Suppressor macrophage (primary cell): Measurements from ENCODE around the gene PSMC3.

Source experiments
- DNase-seq, 4 experiments: peaks; one replicate each; pipeline ENCODE4 v3.0.0-alpha.2; 2020 to 2022
- total RNA-seq, 17 experiments: gene quantifications; one replicate each; lab custom pipeline; 2026; ENCODE audit warnings: mixed read lengths in 6 of 17, inconsistent platforms in 3 of 17; lab: John Stamatoyannopoulos, UW

Gene PSMC3
- total RNA-seq: 72.0 to 182 (median 104) reads per million in 17 experiments

GRCh38 chr11:47426062-47426956, at the start of gene PSMC3:
PSMC3 (minus strand) TSS chr11:47426439; CDS start chr11:47426279, 160 bp downstream.
- DNase-seq: peak; percentile 99 to 100 (median 100)

- no peak for DNase-seq
These were observed 44.4 kb upstream of the PSMC3 start for GRCh38 chr11:47470671-47471070.

GRCh38 chr11:47469361-47470179, 43.3 kb upstream of the PSMC3 start:
- peak in 3 of 4 experiments; percentile 25 to 30 (median 30) for DNase-seq

- DNase-seq: peak; percentile 62 to 74 (median 68)
These were observed 42.5 kb upstream of the PSMC3 start for GRCh38 chr11:47468598-47469214.

- DNase-seq: no peak
These were observed 41.1 kb upstream of the PSMC3 start for GRCh38 chr11:47467357-47467756.

- DNase-seq: no peak
These were observed 40.5 kb upstream of the PSMC3 start for GRCh38 chr11:47466701-47467250.

GRCh38 chr11:47466201-47466600, 40.0 kb upstream of the PSMC3 start:
- no peak for DNase-seq

- DNase-seq: no peak
These were observed 38.2 kb upstream of the PSMC3 start for GRCh38 chr11:47464483-47464882.

- no peak for DNase-seq
These were observed 35.6 kb upstream of the PSMC3 start for GRCh38 chr11:47461876-47462275.

GRCh38 chr11:47460571-47461235, 34.5 kb upstream of the PSMC3 start:
- no peak for DNase-seq

GRCh38 chr11:47454258-47454671, 28.0 kb upstream of the PSMC3 start:
- DNase-seq: peak; percentile 71 to 85 (median 82)

- DNase-seq: no peak
These were observed 27.1 kb upstream of the PSMC3 start for GRCh38 chr11:47453365-47453764.

- no peak for DNase-seq
These were observed 25.8 kb upstream of the PSMC3 start for GRCh38 chr11:47451990-47452389.

GRCh38 chr11:47451436-47451835, 25.2 kb upstream of the PSMC3 start:
- DNase-seq: no peak

- no peak for DNase-seq
These were observed 23.3 kb upstream of the PSMC3 start for GRCh38 chr11:47449541-47449940.

- DNase-seq: no peak
These were observed 22.6 kb upstream of the PSMC3 start, which contains the start of gene RAPSN for GRCh38 chr11:47448566-47449427. RAPSN (minus strand) TSS chr11:47449136; CDS start chr11:47448964, 172 bp downstream.

GRCh38 chr11:47447906-47448305, 21.7 kb upstream of the PSMC3 start:
- no peak for DNase-seq

- no peak for DNase-seq
These were observed 20.6 kb upstream of the PSMC3 start for GRCh38 chr11:47446833-47447232.

- DNase-seq: no peak
These were observed 19.6 kb upstream of the PSMC3 start for GRCh38 chr11:47445840-47446239.

GRCh38 chr11:47443817-47444216, 17.6 kb upstream of the PSMC3 start:
- DNase-seq: no peak
